NOMO-1 treated with DMSO at 0.1 percent for 48 hours (cell line): ENCODE results near the gene KRTAP24-1.

Experiments used
- DNase-seq: peaks from one replicate; lab custom pipeline; 2025; ENCODE audit not compliant: unreplicated experiment; lab: John Stamatoyannopoulos, UW

KRTAP24-1 gene

DNA sequence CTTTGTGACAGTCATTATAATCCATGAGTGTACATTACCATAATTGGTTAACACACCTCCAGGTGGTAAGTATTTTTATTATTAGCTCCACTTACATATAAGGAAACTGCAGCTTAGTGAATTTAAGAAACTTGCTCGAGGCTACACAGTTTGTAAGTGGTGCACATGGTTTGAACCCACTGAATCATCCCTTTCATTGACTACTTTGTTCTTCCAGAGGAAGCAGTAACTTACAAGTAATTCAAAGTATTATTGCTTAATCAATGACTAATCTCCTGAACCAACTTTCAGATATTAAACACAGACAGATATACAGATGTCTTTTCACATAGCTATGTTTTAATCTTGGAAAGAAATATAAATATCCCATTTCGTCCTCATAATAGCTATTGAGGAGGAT, 48.1 kb downstream of the KRTAP24-1 start:
- peak; percentile 8 for DNase-seq

DNA sequence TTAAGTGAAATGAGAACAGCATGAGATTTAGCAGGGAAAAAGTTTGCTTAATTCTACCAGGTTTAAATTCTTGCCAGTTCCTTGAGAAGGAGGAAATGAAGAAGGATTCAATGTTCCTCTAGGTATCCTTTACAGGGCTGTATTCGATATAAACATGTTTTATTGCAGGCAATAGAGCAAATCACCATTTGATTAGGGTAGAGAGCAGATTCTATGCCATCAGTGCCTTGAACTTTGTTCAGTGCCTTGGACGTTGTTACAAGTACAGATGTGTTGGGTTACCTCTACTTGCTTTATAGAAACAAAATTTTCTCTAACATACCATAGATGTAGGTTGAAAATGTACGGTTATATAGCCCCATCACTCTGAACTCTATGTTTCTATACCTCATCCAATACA, 48.7 kb downstream of the KRTAP24-1 start:
- DNase-seq, result no peak

DNA sequence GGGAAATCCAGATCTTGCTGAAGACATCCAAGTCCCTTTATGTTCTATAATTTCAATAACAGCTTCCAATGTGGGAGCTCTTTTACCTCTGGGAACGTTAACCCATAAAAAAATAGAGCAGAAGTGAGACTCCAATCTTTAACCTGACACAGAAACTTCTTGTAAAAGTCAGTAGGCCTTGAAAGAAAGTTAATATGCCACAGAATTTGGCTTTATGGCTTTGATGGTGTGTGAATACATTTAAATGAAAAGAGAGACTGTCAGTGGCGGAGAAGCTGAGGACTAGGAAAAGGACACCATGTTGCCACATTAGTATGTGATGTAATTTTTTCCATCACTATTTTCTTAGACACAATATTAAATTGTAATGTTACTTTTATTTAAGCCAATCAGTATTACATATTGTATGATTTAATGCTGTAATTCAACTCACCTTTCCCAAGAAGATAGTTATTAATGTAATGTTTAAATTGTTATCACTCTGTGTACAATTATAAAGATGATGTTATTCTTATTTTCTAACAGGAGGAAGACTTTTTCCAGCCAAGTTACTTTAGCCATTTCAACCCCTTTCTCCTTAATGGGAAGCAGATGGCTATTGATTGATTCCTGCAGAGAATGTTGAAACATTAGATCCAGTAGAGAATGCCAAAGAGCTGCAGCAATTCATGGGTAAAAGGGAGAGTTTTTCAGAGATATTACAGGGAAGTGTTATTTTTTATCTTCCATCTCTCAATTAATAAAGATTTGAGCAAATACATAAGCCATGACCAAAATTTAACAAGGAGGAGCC, 49.3 kb downstream of the KRTAP24-1 start:
- DNase-seq, result no peak

DNA sequence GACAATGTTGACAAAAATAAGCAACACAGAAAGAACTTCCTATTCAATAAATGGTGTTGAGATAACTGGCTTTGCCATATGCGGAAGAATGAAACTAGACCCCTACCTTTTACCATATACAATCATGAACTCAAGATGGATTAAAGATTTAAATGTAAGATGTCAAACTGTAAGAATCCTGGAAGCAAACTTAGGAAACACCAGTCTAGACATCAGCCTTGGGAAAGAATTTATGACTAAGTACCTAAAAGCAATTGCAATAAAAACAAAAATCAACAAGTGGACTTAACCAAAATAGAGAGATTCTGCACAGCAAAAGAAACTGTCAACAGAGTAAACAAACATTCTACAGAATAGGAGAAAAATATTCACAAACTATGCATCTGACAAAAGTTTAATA, 50.7 kb downstream of the KRTAP24-1 start:
- DNase-seq, result no peak
